GM19239 (cell line): ENCODE results near the gene BRDT.

Experiments used
- DNase-seq: peaks from one replicate; pipeline ENCODE4 v3.0.0; 2011; ENCODE audit warnings: low spot score; ENCODE audit not compliant: insufficient read length
- FAIRE-seq: peaks from 2 replicates; lab custom pipeline; 2011; peaks lifted over from hg19 to GRCh38; lab: Jason Lieb, UNC

Gene BRDT

DNA sequence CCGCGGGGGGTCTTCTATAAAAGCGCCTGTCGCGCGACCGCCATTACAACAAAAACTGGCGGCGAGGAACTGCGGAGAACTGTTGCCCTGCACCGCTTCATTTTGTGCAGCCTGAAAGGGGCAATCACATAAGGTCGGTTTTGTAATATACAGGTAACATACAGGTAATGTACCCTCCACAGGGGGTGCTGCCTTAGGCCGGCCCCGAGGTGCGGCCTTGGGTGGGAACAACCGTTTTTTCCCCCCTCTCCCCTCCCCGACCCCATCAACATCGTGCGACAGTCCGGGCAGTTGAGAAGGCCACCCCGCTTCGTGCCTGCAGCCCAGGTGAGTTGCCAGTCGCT, at the start of gene BRDT:
Gene BRDT (plus strand): TSS at position 46 of the 344 bp plus-strand sequence. CDS start 13,354 bp downstream, outside the sequence.
- FAIRE-seq = no peak
- no peak for DNase-seq

DNA sequence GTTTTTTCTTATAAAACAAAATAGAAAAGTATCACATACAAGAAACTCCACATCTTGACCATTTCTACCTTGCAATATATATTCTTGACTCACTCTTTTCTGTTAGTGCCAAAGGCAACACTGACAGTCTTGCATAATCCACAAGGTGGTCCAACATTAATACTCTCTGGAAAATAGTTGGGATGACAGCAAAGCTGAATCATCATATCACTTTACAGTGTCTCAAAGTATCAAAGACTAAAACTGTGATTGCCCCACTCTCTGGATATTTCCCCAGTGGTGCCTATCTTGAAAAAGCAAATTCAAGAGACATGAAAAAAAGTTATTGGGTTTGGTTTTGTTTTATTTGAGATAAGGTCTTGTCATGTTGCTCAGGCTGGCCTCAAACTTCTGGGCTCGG, 48.6 kb upstream of the BRDT start:
- DNase-seq (no peak), FAIRE-seq (no peak)

DNA sequence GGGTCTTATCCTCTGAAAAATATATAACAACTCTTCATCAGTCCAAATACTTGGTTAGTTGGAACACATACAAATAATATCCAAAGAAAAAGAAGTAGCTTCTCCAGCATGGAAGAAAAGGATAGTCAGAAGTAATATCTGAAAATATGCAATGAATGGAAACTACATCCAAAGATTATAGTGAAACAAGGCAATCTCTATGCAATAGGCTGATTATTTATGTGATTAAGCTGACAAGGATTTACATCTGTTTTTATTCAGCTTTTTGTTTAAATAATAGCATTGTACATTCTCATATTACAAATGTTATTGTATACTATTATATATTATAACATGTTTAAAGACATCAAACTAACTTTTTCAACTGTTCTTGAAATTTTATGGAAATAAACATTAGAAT, 48.0 kb upstream of the BRDT start:
- FAIRE-seq (no peak), DNase-seq (no peak)

DNA sequence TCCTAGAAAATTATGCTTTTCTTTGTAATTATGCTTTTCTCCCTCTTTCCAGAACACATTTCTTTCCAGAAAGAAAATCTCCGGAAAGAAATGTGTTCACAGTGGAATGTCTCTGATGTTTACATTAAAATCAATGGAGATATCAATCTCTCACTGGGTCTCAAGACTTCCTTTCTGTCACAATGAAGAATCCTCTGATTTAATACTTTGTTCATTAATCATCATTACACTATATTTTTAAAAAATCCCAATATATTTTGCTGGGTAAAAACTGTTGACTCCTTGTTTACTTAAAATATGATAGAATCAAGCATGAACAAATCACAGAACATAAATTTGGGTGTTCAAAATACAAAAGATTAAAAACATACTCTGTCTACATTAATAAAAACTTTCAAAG, 36.9 kb upstream of the BRDT start:
- no peak for DNase-seq
- FAIRE-seq = no peak

DNA sequence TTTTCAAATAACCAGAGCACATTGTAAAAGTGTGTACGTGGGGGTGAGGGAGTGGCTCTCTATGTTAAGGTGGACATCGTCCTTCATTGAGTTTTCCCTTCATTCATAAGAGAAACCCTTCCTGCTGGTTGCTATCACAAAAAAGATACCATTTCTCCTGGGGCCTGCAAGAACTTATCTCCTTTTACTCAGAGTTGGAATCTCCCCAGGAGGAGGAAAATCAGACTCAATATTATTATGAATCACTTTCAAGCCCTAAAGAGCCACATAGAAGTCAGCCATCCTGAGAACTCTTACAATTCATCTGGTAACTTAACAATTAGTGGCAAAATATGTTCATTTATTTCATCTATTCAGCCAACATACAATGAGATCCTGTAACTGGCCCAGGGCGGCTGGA, 36.2 kb upstream of the BRDT start:
- DNase-seq = no peak
- FAIRE-seq = no peak

DNA sequence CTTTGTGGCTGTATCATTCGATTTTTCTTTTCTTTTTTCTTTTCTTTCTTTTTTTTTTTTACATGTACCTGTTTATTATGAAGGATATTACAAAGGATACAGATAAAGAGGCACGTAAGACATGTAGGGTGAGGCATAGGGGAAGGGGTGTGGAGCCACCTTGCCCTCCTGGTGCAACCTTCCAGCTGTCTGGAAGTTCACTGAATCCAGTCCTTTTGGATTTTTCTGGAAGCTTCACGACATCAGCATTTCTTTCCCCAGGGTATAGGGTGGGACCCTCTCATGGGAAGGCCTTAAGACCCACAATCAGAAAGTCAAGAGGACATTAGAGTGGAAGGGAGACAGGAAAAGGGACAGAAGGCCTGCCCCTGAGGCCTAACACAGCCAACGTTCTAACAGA, 33.2 kb upstream of the BRDT start:
- FAIRE-seq (no peak), DNase-seq (no peak)

DNA sequence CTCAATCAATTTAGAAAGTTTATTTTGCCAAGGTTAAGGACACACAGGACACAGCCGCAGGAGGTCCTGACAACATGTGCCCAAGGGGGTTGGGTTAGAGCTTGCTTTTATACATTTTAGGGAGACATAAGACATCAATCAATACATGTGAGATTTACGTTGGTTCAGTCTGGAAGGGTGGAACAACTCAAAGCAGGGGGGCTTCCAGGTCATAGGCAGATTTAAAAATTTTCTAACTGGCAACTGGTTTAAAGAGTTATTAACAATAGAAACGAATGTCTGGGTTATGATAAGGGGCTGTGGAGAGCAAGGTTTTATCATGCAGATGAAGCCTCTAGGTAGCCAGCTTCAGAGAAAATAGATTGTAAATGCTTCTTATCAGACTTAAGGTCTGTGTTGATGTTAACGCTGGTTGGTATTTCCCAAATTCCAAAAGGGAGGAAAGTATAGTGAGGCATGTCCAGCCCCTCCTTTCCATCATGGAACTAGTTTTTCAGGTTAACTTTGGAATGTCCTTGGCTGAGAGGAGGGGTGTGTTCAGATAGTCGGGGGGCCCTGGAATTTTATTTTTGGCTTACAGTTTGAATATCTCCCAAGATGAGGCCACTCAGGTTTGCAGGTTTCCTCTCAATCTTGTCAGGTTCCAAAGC, 32.3 kb upstream of the BRDT start:
- no peak for DNase-seq
- FAIRE-seq = no peak

DNA sequence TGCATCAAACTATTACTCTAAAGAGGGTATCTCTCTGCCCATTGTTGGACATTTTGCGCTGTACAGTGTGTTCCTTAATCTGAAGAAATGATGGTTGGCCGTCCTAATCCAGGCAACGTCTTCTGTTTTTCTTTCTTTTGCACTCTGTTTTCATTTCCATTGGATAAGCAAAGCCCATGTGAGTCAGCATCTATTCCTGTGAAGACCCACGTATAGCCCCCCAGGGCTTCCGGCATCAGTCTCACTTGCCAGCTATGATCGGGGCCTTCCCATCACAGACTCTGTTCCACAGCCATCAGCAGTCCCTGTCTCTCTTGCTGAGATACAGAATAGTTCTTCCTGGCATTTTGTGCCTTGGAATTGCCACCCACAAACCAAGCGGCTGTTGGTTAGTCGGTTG, 29.2 kb upstream of the BRDT start:
- FAIRE-seq = no peak
- no peak for DNase-seq

DNA sequence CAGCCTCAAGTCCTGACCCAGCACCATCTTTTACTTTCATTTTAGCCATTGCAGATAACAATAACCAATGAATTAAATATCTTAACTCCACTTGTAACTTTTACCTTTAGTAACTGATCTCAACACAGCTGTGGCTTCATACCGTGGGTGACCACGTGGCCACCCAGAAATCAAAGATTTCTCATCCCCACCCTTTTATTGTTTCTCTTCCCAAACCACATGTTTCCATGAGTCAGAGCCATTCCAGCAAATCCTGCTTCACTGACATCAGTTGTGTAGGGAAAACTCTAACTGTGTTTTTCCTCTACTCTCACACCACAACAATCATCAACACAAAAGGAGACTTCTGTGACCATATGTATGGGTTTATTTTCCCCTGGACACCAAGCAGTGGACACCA, 25.1 kb upstream of the BRDT start:
- no peak for FAIRE-seq
- DNase-seq = no peak

DNA sequence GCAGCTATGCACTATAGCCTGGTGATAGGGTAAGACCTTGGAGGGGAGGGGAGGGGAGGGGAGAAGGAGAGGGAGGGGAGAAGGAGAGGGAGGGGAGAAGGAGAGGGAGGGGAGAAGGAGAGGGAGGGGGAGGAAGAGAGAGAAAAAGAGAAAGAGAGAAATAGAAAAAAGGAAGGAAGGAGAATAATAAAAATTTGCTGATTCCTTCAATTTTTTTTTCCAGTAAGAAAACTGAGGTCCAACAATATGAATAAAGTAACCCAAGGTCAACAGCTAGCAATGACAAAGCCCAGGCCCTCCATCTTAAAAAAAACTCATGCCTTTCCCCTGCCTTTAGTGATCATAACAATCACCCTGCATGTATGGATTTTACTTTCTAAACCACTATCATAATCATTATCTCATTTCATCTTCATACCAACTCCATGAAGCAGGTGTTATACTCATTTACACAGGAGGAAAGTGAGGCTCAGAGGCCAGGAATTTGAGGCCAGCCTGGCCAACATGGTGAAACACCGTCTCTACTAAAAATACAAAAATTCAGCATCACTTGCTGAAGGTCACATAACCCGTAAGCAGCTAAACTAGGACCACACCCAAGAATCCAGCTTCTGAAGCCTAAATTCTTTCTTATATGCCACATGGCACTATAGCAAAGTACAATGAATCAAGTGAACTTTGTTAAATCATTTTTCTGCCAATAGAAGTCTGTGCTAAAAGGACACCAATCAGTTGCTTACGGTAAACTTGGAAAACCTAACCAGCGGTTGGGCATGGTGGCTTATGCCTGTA, 23.4 kb upstream of the BRDT start:
- FAIRE-seq = no peak

DNA sequence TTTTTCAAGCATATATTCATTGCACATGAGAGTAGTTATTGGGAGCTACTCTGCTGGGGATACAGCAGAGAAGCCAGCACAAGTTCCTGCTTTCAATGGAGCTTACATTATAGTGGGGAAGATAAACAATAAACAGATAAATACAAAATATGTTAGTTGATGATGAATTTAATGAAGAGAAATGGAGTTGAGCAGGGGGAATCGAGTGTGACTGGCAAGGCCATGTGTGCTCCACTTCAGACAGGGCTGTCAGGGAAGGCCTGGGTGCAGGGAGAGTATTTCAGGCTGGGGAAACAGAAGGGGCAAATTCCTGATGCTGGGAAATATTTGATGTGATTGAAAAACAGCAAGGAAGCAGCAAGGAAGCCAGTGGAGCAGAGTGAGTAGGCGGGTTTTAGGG, 21.2 kb upstream of the BRDT start:
- FAIRE-seq (no peak), DNase-seq (no peak)

More for the DNA sequence above, 23.4 kb upstream of the BRDT start:
- no peak for DNase-seq

DNA sequence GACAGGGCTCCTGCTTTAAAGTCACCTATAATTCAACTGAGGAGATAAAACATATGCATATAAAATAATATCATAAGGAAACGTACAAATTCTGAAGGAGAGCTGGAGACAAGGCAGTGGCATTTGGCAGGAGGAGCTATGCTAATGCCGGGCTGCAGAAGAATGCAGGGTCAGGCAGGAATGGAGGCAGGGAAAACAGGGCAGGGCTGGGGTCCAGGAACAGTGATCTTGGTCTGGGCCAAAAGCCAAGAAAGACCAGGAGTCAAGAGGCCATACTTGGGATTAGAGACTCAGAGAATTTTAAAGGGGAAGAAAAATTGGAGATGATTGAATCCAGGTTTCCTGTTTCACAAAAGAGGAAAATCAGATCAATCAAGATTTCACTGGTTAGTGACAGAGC, 20.0 kb upstream of the BRDT start:
- FAIRE-seq (no peak), DNase-seq (no peak)

DNA sequence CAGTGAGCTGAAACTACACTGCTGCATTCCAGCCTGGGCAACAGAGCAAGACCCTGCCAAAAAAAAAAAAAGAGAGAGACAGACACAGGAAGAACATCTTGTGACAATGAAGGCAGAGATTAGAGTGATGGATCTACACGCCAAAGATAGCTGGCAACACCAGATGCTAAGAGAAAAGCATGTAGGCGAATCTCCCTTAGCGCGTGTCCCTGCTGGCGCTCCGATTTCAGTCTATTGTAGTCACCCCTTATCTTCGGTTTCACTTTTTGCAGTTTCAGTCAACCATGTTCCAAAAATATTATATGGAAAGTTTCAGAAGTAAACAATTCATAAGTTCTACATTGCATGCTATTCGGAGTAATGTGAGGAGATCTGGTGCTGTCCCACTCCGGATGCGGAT, 11.6 kb upstream of the BRDT start:
- FAIRE-seq (no peak), DNase-seq (no peak)

DNA sequence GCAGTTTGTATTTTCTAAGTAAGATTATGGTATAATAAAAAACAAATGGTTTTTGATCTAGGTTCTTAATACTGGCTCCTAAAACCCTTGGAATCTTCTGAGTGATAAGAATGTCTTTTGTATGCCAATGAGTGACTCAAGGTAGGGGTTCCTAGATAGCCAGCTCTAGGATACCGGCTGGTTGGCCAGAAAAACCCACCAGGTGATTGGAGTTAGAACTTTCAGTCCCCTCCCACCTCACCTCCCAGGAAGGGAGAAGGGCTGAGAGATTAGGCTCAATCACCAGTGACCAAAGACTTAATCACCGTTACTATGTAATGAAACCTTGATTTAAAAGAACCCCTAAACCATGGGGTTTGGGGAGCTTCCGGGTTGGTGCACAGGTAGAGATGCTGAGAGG, 8.7 kb upstream of the BRDT start:
- FAIRE-seq (no peak), DNase-seq (no peak)

DNA sequence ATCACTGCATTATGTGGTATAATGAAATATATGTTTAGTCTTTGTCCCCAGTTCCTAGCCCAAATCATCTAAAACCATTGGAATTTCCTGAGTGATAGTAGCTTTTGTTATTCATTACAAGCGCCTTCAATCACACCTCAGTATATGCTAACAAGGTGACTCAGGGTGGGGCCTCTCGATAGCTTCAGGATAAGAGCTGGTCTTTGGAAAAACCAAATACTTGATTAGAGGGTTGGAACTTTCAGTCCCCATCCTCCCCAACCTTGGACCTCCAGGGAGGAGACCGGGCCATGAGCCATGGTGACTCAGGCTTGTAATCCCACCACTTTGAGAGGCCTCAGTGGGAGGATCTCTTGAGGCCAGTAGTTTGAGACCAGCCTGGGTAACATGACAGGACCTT, 5.1 kb upstream of the BRDT start:
- DNase-seq (no peak), FAIRE-seq (no peak)

DNA sequence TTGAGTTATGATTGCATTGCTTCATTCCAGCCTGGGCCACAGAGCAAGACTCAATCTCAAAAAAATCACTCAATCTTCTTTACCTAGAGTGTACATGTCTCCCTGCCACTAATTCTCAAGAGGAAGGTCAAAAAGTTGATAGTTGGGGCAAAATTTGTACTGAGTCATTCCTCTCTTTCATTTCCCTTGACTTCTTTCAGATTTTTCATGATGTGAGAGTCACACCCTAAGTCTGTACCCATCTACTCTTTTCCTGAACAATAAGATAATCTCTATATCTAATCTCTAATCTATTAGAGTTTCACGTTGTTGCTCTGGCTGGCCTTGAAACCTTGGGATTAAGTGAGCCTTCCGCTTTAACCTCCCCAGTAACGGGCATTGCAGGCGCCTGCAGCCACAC, 1.1 kb upstream of the BRDT start:
- FAIRE-seq (no peak), DNase-seq (no peak)

DNA sequence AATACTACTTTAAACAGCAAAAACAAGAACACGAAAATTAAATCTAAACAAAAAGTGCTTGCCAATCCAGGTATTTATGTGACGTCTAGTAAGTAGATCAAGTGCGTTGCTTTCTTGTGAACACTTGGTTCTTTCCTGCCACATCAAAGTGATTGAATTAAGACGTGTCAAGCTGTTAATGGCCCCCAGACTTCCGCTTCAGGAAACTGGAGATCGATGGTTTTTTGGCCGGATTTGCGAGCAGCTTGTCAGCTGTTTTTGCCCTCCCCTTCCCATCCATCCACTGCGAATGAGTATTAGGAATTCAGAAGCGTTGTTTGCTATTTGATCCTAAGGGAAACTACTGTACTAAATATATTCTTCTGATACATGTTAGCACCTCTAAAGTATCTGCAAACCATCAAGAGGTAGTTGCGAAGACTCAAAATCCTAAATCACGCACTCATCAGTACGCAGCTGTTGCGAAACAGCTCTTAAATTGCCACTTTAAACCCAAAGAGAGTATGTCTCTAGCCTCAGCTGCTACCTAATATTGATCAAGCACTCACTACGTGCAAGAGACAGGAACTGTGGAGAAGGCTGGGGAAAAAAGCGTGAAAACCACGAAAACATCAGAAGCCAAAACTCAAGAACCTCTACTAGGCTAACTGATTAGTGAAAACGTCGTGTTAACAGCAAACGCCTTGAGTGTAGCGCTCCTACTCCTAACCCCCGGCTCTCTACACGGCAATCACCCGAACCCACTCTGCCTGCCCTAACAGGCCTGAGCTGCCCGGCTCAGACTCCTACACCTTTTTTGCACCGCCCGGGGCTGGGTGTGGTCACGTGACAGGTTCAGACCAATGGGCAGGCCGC, 473 bp upstream of the BRDT start:
- no peak for FAIRE-seq

DNA sequence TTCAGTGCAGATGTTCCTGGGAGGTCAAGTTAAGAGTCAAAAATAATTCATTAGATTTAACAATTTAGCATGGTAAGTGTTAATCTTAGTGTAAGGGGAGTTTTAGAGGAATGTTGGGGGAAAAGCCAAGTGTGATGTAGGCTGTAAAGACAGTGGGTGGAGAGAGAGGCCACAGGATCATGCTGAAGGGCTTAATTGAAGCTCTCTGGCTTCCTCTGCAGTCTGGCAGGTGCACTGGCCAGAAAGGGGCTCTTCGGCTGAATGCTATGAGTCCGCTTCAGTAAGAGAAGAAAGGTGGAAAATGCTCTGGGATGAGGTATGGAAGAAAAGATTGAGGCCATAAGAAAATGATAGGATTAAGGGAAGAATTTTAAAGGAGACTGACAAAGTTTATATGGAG, 3.0 kb downstream of the BRDT start:
- no peak for FAIRE-seq
- DNase-seq = no peak

More for the DNA sequence above, 473 bp upstream of the BRDT start:
- DNase-seq = no peak

DNA sequence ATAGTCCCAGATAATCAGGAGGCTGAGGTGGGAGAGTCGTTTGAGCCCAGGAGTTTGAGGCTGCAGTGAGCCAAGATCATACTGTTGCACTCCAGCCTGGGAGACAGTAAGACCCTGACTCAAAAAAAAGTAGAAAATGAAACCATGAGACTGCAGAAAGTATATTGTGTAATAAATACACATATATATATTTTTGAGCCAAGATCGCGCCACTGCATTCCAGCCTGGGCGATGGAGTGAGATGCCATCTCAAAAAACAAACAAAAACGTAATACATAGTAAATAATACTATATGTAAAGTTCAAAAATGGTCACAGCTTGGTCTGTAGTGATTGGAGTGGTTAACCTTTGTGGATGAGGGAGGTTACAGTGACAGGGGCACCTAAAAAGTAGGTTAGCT, 9.7 kb downstream of the BRDT start:
- no peak for DNase-seq
- no peak for FAIRE-seq

DNA sequence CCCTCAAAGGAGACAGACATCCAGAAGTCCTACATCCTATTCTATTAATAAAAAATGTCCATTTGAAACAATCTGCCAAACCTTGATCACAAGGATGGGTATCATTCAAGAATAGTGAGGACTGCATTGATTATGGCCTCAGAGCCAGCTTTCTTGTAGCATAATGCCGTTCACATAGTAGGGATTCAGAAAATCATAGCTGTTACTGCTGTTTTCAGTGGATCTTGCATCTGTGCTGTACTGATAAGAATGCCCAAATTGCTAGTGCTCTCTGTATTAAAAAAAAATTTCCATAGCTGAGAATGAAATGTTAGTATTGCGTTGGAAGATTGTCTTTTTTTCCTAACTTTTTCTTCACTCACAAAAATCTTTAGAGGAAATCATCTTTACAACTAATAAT, 19.1 kb downstream of the BRDT start:
- FAIRE-seq (no peak), DNase-seq (no peak)

DNA sequence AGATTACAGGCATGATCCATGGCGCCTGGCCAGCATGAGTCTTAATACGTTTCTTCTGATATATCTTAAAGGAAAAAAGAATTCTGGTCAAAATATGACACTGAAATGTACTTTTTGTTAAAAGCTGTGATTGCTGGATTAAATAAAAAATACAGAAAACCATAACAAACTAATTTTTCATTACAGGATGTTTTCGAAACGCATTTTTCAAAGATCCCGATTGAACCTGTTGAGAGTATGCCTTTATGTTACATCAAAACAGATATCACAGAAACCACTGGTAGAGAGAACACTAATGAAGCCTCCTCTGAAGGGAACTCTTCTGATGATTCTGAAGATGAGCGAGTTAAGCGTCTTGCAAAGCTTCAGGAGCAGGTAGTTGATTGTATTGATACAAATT, 30.2 kb downstream of the BRDT start:
- FAIRE-seq (no peak), DNase-seq (no peak)
